Stomach (tissue), 4 donors: ENCODE results near the gene ZCCHC14.

ENCODE experiments used
- EP300 ChIP-seq: sonication (generic); formaldehyde crosslinking; IDR thresholded peaks from one replicate; pipeline ENCODE4 v1.6.1; 2017; ENCODE audit warnings: antibody characterized with exemption
- POLR2A ChIP-seq, 4 donors: fragments of 450-650 bp; IDR thresholded peaks; one replicate each; pipeline ENCODE4 v1.6.1; 2016; ENCODE audit warnings: antibody characterized with exemption in 4 of 4, control low read depth in 2 of 4, mild to moderate bottlenecking in 1 of 4, moderate library complexity in 1 of 4
- POLR2AphosphoS5 ChIP-seq, 3 donors: sonication (generic); formaldehyde crosslinking; IDR thresholded peaks; one replicate each; pipeline ENCODE4 v1.6.1; 2016; ENCODE audit warnings: antibody characterized with exemption in 3 of 3
- TF ChIP-seq, protein P1 (sequence below), 7 experiments: fragments of 450-650 bp in 4 of 7; fragments of 200-600 bp in 3 of 7; sonication (generic) in 3 of 7; IDR thresholded peaks; one replicate each; pipeline ENCODE4 v1.5.1; 2016 to 2019; ENCODE audit warnings: antibody characterized with exemption in 7 of 7, control low read depth in 2 of 7, mild to moderate bottlenecking in 1 of 7

- TF ChIP-seq, protein P1, sequence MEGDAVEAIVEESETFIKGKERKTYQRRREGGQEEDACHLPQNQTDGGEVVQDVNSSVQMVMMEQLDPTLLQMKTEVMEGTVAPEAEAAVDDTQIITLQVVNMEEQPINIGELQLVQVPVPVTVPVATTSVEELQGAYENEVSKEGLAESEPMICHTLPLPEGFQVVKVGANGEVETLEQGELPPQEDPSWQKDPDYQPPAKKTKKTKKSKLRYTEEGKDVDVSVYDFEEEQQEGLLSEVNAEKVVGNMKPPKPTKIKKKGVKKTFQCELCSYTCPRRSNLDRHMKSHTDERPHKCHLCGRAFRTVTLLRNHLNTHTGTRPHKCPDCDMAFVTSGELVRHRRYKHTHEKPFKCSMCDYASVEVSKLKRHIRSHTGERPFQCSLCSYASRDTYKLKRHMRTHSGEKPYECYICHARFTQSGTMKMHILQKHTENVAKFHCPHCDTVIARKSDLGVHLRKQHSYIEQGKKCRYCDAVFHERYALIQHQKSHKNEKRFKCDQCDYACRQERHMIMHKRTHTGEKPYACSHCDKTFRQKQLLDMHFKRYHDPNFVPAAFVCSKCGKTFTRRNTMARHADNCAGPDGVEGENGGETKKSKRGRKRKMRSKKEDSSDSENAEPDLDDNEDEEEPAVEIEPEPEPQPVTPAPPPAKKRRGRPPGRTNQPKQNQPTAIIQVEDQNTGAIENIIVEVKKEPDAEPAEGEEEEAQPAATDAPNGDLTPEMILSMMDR (IDR thresholded peaks at IDR 0.05), result no peak
- no peak for TF ChIP-seq EP300
- no peak for TF ChIP-seq POLR2A (IDR thresholded peaks at IDR 0.05)
- TF ChIP-seq POLR2AphosphoS5 (IDR thresholded peaks at IDR 0.05), result no peak
Measured at GRCh38 chr16:87358250-87358649, 134.6 kb downstream of the ZCCHC14 start.
